Measurements from ENCODE around the gene MYPOP.

DNA sequence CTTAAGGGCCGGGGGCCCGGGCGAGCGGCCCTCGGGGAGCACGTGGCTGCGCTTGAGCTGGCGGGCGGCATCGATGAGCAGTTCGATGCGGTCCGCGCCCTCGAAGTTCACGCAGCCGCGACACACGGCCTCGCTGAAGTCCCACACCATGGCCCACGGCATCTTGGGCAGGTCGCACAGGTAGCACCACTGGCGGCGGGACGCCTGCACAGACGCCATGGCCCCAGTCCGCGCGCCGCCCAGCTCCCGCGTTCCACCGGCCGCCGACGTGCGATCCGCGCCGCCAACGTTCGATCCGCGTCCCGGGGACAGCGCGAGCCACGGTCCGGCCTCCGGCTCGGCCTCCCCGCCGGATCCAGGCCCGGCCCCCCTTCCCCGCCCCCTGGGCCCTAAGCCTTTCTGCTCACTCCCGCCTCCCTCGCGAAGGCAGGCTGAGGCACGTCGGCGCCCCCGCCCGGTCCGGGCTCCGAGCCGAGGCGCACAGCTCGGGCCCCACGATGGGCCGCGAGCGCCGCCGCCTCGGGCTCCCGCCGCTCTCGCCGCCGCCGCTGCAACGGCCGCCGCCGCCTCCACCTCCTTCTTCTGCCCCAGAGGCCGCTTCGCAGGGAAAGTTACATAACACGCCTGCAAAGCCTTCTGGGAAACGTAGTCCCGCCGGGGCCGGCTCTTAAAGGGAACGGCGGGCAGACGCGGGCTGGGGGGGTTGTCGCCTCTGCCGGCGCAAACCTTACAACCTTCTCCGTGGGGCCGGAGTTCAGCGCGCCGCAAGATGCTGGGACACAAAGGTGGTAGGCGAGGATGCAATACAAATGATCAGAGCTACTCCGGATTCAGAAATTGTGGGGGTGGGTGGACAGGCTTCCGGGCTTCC lies 16.6 kb downstream of the MYPOP start, which contains the start of gene IRF2BP1:
- TF ChIP-seq EZH2 (IDR thresholded peaks at IDR 0.05; ENCODE audit: borderline replicate concordance, low read depth, low read length, severe bottlenecking), result no peak
- no peak for TF ChIP-seq CTCF (IDR thresholded peaks at IDR 0.05; ENCODE audit: extremely low read depth in 1 of 2, insufficient read depth in 1 of 2, low read depth in 1 of 2, low read length in 2 of 2)

Data from endothelial cell of umbilical vein (primary cell).